Sigmoid colon (tissue), 3 donors: Measurements from ENCODE around the gene ABCB6.

Source experiments
- POLR2A ChIP-seq, 2 donors: fragments of 450-650 bp; IDR thresholded peaks; one replicate each; pipeline ENCODE4 v1.6.1; 2016; ENCODE audit warnings: antibody characterized with exemption in 2 of 2, mild to moderate bottlenecking in 2 of 2, moderate library complexity in 2 of 2
- TF ChIP-seq, protein P1 (sequence below), 4 experiments: fragments of 450-650 bp in 3 of 4; fragments of 200-600 bp in 1 of 4; IDR thresholded peaks; one replicate each; pipeline ENCODE4 v1.5.1; 2016 to 2019; ENCODE audit warnings: antibody characterized with exemption in 4 of 4, mild to moderate bottlenecking in 3 of 4, moderate library complexity in 2 of 4

DNA sequence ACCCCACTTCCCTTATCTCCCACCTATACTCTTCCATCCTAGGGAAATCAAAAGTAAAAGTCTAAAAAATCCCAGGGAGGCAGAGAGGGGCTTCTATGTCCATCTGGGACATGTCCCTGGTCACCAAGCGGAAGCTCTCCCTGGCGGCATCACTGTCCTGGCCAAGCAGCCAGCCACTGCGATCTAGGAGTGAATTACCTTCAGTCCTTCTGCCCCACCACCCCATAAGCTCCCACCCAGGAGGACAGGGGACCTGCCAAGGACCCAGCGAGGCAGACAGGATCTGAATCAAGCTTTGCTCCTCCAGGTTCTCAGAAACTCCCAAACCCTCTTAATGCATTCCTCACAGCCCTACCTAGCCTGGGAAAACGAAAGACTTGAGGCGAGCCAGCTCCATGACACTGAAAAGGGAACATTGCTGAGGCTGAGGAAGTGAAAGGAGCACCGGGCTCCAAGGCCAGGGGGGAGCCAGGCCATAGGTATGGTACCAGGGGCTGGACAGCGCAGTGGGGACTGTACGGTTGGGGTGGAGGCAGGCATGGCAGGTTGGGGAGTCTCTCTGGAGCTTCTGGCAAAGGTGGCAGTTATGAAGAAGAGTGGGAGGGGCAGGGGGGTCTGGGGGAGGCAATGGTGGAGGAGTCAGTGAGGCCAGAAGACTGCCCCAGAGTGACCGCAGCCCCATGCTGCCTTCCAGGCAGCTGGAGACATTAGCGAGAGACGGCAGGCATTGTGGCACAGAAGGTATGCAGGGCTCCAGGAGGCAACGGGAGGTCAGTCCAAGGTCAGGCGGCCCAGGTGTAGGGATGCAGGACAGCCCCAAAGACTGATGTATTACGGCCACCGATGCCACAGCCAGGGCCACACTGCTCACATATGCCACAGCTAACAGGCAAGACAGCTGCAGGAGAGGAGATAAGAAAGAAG lies 46.3 kb downstream of the ABCB6 start:
- TF ChIP-seq, protein P1, sequence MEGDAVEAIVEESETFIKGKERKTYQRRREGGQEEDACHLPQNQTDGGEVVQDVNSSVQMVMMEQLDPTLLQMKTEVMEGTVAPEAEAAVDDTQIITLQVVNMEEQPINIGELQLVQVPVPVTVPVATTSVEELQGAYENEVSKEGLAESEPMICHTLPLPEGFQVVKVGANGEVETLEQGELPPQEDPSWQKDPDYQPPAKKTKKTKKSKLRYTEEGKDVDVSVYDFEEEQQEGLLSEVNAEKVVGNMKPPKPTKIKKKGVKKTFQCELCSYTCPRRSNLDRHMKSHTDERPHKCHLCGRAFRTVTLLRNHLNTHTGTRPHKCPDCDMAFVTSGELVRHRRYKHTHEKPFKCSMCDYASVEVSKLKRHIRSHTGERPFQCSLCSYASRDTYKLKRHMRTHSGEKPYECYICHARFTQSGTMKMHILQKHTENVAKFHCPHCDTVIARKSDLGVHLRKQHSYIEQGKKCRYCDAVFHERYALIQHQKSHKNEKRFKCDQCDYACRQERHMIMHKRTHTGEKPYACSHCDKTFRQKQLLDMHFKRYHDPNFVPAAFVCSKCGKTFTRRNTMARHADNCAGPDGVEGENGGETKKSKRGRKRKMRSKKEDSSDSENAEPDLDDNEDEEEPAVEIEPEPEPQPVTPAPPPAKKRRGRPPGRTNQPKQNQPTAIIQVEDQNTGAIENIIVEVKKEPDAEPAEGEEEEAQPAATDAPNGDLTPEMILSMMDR (IDR thresholded peaks at IDR 0.05) = no peak
- TF ChIP-seq POLR2A (IDR thresholded peaks at IDR 0.05) = no peak
